Muscle of arm (tissue), 12 donors: ENCODE results near the gene MTF2. TPM values are rescaled to one million over a fixed set of nuclear protein-coding genes. Genes with fewer than 3 reads are reported as not detected.
A peak's percentile ranks its signal among the peaks of the same experiment; 100 is the strongest.

Experiments
- DNase-seq: peaks from one replicate; pipeline ENCODE4 v3.0.0-alpha.2; 2013
- polyA plus RNA-seq, 12 donors: library from polyadenylated mRNA; unstranded; fragments of 120-200 nt; gene quantifications; one replicate each; pipeline ENCODE4 v1.2.1, GENCODE V29; 2013; ENCODE audit not compliant: insufficient read length in 12 of 12

The MTF2 gene
- polyA plus RNA-seq, 12 donors: 19.0 to 39.1 (median 26.4) TPM; not detected in 1

DNA sequence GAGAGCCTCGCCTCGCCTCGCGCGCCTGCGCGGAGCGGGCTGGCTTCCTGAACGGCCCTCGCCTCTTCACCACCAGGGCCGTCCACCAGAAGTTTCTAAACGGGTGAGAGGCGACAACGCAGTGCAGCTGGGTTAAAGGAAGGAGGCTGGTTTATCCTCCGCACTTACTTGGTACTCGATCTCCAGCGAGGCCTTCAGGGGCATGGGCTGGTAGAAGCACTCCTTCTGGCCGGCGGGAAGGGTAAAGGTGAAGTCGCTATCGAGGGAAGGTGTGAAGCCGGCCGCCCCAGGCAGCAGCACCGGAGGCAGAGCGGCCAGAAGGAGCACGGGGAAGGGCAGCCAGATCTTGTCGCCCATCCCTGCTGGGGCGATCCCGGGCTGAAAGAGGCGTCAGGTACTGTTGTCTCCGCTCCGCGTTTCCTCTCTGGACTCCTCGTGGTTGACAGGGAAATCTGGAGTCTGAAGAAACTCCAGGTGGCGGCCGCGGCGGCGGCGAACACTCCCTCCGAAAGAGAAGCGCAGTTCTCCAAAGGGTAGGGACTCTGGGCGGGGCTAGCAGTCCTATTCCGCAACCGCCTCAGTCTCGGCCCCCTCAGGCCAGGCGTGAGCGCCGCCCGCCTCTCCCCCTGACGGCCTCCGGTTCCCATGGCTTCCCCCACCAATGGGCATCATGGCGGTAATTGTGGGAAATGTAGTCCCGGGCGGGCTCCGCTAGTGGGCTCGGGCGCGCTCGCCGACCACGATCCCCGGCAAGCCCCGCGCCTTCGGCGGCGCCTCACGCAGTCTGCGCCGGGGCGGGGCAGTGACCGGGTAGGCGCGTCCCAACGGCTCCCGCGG, 101.0 kb downstream of the MTF2 start, which contains the start of gene TMED5:
TMED5 (minus strand) TSS at position 528 of the 837 bp plus-strand sequence; CDS start at position 357, 171 bp downstream.
- peak; percentile 97 for DNase-seq

DNA sequence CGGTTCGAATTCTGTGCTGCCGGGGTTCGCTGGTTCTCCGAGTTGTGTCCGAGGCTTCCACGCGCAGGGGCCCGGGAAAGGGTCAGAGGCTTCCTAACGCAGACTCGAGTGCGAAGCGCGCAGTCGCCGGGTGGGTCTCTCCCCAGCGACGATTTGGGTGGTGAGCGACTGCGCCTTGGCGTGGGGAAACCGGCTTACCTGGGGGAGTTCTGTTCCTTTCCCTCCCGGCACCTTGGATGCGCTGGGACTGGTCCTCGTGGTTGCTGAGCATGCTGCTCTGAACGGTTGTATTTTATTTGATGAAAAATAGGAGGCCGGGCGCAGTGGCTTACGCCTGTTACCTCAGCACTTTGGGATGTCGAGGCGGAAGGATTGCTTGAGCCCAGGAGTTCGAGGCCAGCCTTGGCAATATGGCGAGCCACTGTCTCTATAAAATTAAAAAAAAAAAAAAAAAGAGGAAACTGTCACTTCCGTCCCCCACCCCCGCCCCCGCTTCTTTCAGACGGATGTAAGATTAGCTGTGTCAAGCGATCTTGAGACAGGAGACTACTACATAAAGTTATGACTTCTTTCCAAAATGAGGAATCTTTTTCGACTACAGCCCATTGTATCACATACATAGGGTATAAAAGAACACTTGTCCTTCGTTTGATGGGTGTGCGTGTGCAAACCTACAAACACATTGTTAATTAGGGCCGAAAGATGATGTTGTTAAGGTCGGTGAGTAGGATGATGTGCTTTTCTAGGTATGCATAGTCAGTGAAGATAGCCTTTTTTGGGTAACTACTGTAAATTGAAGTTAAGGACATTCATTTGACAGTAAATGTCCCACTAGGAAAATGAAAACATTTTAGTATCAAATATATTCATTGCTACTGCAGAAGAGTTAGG, 101.9 kb downstream of the MTF2 start, which contains the start of gene CCDC18:
CCDC18 (plus strand) TSS at position 2 of the 891 bp plus-strand sequence. CDS start 2,638 bp downstream, outside the sequence.
- DNase-seq: no peak

DNA sequence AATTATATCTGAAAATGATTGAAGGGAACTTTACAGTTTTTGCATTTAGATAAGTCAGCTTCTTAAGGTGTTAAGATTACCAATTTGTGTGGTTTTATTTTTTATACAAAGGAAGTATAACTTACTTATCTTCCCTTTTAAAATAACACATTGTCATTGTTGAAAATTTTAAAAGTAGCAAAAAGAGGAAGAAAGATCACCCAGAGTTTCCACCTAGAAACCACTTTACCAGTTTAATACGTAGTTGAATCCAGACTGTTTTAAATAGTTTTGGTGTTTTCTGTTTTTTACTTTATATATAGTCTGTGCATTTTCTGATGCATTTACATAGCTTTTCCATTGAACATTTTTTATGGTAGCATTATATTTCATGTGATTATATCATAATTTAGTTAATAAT, 107.6 kb downstream of the MTF2 start:
- DNase-seq: no peak

Other genes starting within 250 kb of the MTF2 start
- 1,000 to 10,000 TPM; 2,263 to 3,008 (median 2,673) TPM for gene RPL5, start 247.2 kb upstream of the MTF2 start, polyA plus RNA-seq
- gene DIPK1A, start 117.8 kb upstream of the MTF2 start, polyA plus RNA-seq: 10 to 100 TPM in 10 of 12 donors, 1 to 10 TPM in 1, not detected in 1; 7.8 to 17.3 (median 13.3) TPM
- 10 to 100 TPM in 11 of 12 donors, not detected in 1; 25.9 to 47.3 (median 30.6) TPM for gene TMED5, start 101.1 kb downstream of the MTF2 start, polyA plus RNA-seq
- 10 to 100 TPM in 1 of 12 donors, 1 to 10 TPM in 10, not detected in 1; 3.5 to 10.3 (median 5.8) TPM for gene CCDC18, start 101.4 kb downstream of the MTF2 start, polyA plus RNA-seq